GM12891 (cell line): ENCODE data around the gene UMAD1.

ENCODE experiments used
- POLR2A ChIP-seq: IDR thresholded peaks from 2 replicates; pipeline ENCODE4 v1.6.1; 2011; ENCODE audit warnings: low read depth, low read length, control low read depth
- POLR2AphosphoS5 ChIP-seq: IDR thresholded peaks from 2 replicates; pipeline ENCODE4 v1.6.1; 2011; ENCODE audit warnings: low read depth, low read length, control low read depth

DNA sequence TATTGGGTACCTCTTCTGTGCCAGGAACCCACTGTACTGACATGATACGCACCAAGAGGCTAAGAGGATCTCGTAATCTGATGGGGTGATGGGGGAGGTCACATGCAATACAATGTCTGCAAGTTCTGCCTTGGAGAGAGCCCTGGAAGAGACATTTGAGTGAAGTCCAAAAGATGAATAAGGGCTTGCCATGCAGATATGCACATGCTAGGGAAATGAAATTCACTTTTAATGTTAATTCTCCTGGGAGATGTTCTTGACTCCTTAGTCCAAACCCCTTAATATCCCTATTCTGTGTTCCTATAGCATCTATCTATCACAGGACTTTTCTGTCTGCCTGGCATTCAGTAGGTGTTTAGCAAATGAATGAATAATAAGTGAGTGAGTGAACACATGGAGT, 274.0 kb downstream of the UMAD1 start:
- no peak for TF ChIP-seq POLR2A
- TF ChIP-seq POLR2AphosphoS5 = no peak
